GM21447 (cell line): ENCODE data around the gene MYDGF.
"Not testable (repeated sequence)": the region's sequence is repeated elsewhere in the genome, so short reads cannot be mapped to it uniquely, and the experiment has no call there.

Source experiments
- ATAC-seq: cut with Tn5 transposase; IDR thresholded peaks from one replicate; pipeline ENCODE4 v1.9.1; 2021; ENCODE audit not compliant: unreplicated experiment

The MYDGF gene

GRCh38 chr19:4700693-4700970 is 30.5 kb upstream of the MYDGF start:
- ATAC-seq: no peak

DNA sequence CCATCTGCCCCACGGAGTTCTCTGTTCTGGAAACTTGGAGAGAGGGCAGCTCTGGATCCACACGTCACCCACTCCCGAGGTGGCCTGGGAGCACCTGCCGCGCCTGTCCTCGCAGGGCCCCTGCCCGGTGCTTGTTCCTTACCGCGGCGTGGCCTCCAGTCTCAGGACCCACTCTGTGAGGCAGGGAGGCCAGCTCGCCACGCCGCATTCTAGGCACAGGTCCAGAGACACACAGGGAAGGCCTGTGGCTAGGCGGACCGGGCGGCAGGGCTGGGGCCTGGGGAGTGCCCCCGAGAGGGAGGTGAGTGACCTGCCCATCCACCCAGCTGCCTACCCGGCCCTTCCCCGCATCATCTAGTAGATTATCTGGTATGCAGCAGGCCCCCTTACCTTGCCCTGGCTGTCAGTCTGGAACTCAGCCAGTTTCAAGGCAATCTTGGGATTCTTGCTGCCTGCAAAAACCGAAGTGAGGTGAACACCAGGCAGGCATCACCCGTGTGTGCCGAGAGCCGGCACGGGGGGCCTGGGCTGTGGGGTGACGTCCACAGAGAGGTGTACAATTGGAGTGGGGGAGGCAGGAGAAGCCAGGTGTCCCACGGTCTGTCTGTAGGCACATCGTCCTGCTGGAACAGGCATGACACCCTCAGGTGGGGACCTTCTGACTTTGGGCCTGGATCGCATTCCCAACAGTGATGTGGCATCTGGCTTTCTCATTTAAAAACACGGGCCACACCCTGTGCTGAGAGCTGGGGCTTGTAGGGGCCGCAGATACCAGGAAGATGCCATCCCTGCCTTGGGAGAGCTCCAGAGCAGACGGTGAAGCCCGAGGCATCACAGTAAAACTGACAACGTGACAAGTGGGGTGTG is 29.9 kb upstream of the MYDGF start:
- ATAC-seq: no peak

- no peak for ATAC-seq
These were observed 27.2 kb upstream of the MYDGF start for GRCh38 chr19:4697304-4697703.

DNA sequence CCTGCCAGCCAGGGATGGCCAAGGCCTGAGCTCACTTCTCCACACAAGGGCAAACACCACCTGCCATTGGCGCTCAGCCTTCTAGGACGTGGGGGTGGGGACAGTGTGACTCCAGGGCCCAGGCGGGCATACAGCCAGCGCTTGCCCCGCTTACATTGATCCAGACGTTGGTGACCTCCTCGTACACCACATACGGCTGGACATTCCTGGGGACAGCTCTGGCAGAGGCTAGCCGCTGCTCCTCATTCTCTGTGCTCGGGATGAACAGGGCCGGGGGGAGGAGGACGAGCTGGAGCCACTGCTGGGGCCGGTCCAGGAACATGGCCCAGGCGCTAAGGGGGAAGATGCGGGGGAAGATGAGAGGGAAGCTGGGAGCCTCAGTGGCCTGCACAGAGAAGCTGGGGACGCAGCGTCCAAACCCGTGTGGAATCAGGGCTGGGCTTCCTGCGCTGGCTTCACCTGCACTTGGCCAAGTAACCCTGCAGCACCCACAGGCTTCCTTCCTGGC is 25.1 kb upstream of the MYDGF start:
- no peak for ATAC-seq

GRCh38 chr19:4694211-4694987 is 24.3 kb upstream of the MYDGF start:
- no peak for ATAC-seq

DNA sequence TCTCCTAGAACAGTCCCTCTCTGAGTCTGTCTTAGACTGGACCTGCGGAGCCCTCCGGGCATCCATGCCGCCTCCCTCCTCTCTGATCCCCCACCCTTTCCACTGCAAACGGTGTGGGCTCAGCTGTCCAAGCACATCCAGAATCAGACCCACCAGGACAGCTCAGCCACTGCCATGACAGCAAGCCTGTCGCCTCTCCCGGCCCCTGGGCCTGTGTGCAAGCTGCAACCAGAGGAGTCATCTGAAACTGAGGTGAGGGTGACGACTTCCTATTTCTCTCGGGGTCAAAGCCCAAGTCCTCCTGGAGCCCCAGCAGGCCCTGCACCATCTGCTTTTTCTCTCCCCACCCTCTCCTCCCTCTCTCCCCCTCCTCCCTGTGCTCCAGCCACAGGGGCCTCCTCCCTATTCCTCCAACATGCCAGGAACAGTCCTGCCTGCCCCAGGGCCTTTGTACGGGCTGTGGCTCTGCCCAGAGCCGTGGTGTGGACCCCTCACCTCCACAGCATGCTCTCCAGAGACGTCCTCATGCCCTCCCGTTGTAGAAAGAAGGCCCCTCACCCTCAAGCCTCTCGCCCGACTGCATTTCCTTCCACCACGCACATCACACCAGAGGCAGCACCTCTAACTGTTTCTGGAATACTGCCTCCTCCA is 23.5 kb upstream of the MYDGF start:
- ATAC-seq: no peak

DNA sequence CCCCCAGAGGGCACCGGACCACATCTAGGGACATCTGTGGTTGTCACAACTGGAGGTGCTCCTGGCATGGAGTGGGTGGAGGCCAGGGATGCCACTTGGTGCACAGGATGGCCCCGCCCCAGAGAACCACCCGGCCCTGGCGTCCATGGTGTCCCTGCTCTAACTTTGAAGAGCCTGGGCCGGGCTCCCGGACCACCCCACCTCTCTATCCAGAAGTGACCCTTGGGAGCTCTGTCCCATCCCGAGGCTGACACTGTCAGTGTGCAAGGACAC is 22.9 kb upstream of the MYDGF start:
- no peak for ATAC-seq

DNA sequence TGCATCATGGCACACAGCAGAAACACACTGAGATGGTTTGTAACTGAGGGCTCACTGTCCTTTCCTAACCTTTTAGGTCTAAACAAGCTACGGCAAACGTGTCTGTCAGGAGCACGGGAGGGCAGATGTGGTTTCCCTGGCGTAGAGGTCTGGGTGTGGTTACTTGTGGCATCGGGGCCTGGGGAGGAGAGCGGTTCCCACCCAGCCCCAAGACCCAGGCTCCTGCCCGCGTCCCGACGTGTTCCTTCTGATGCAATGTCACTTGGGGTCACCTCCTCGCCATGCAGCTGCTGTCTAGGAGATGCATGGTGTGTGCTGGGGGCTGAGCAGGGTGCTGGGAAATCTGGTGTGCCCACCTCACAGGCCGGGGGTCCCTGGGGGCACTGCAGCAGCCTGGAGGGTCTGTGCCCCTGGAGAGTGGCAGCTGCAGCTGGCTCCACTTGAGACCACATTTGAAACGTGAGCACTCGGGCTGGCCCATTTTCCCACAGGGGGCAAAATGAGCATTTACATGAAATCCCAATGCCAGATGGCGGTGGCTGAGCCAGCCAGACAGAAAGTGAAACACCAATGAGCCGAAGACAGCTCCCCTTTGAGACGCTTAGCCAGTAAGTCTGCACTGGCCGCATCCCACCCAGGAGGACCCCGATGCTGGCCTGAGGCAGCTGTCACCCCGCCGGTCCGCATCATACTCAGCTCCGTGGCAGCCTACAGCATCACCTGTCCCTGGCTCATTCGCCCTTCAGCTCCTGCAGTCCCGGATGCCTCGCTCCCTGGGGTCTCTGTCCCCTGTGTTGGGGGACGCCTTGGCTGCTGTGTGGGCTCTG is 22.3 kb upstream of the MYDGF start:
- ATAC-seq: no peak

GRCh38 chr19:4691373-4691772 is 21.2 kb upstream of the MYDGF start:
- ATAC-seq: no peak

GRCh38 chr19:4690361-4690760 is 20.2 kb upstream of the MYDGF start:
- ATAC-seq: no peak

- ATAC-seq: no peak
These were observed 19.3 kb upstream of the MYDGF start for GRCh38 chr19:4689403-4689802.

- ATAC-seq: no peak
These were observed 18.4 kb upstream of the MYDGF start for GRCh38 chr19:4688587-4688986.

- no peak for ATAC-seq
These were observed 17.3 kb upstream of the MYDGF start for GRCh38 chr19:4687396-4687795.

GRCh38 chr19:4686700-4687099 is 16.6 kb upstream of the MYDGF start:
- ATAC-seq: no peak

- ATAC-seq: no peak
These were observed 14.4 kb upstream of the MYDGF start for GRCh38 chr19:4684312-4685095.

- ATAC-seq: no peak
These were observed 12.5 kb upstream of the MYDGF start for GRCh38 chr19:4682417-4683200.

DNA sequence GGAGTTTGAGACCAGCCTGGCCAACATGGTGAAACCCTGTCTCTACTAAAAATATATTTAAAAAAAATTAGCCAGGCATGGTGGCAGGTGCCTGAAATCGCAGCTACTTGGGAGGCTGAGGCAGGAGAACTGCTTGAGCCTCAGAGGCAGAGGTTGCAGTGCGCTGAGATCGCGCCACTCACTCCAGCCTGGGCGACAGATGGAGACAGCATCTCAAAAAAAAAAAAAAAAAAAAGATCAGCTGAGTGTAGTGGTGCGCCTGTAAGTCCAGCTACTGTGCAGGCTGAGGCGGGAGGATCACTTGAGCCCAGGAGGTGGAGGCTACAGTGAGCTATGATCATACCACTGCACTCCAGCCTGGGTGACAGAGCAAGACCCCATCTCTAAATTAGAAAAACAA is 9.9 kb upstream of the MYDGF start:
- not testable (repeated sequence) for ATAC-seq

- ATAC-seq: no peak
These were observed 9.0 kb upstream of the MYDGF start for GRCh38 chr19:4678881-4679790.
